HepG2 (cell line): ENCODE data around the gene ABCB9. TPM values are rescaled to one million over a fixed set of nuclear protein-coding genes. Genes with fewer than 3 reads are reported as not detected.

Source experiments
- ARHGAP35 ChIP-seq: sonication (generic); formaldehyde crosslinking; IDR thresholded peaks from 2 replicates; pipeline ENCODE4 v1.9.0; 2022; ENCODE audit warnings: mild to moderate bottlenecking, inconsistent platforms, moderate library complexity, missing genetic modification reagents, borderline replicate concordance
- BRD4 ChIP-seq: sonication (generic); formaldehyde crosslinking; IDR thresholded peaks from 2 replicates; pipeline ENCODE4 v1.4.0; 2020; ENCODE audit warnings: missing genetic modification reagents
- GATAD2A ChIP-seq: IDR thresholded peaks from 2 replicates; pipeline ENCODE4 v1.6.1; 2016
- KAT7 ChIP-seq: IDR thresholded peaks from 2 replicates; pipeline ENCODE4 v1.6.1; 2018; ENCODE audit warnings: borderline replicate concordance, missing compliant biosample characterization
- MATR3 ChIP-seq: sonication (generic); formaldehyde crosslinking; IDR thresholded peaks from 2 replicates; pipeline ENCODE4 v1.4.0; 2020; ENCODE audit warnings: missing genetic modification reagents
- TP53 ChIP-seq: sonication (generic); formaldehyde crosslinking; conservative IDR thresholded peaks from 2 replicates; pipeline ENCODE4 v1.4.0; 2020; ENCODE audit warnings: missing genetic modification reagents
- ZEB1 ChIP-seq: IDR thresholded peaks from 2 replicates; pipeline ENCODE4 v1.6.1; 2012; ENCODE audit warnings: mild to moderate bottlenecking, low read depth, inconsistent platforms; ENCODE audit not compliant: insufficient replicate concordance
- ZNF660 ChIP-seq: sonication (generic); formaldehyde crosslinking; IDR thresholded peaks from 2 replicates; pipeline ENCODE4 v1.5.1; 2020; ENCODE audit warnings: mild to moderate bottlenecking, low read depth, missing genetic modification reagents, borderline replicate concordance
- ZNF720 ChIP-seq: sonication (generic); formaldehyde crosslinking; IDR thresholded peaks from 2 replicates; pipeline ENCODE4 v1.4.0; 2020; ENCODE audit warnings: missing genetic modification reagents
- ZNF850 ChIP-seq: sonication (generic); formaldehyde crosslinking; conservative IDR thresholded peaks from 2 replicates; pipeline ENCODE4 v1.9.0; 2021; ENCODE audit warnings: mild to moderate bottlenecking, missing genetic modification reagents
- ZNF891 ChIP-seq: sonication (generic); formaldehyde crosslinking; IDR thresholded peaks from 2 replicates; pipeline ENCODE4 v1.5.0; 2020; ENCODE audit warnings: mild to moderate bottlenecking, missing genetic modification reagents
- polyA plus RNA-seq, 8 experiments: library from polyadenylated mRNA; depleted of rRNA in 3 of 8; stranded (reverse) in 7 of 8; unstranded in 1 of 8; fragments of >200 nt; fragmentation: Illumina TruSeq in 4 of 8; extraction: Trizol in 4 of 8; gene quantifications; 2 replicates each; pipeline versions ENCODE4 v1.2.1 to v1.2.3, GENCODE V29; 2011 to 2016; ENCODE audit warnings: low read depth in 4 of 8, missing spikeins in 1 of 8, mixed read lengths in 1 of 8; ENCODE audit not compliant: insufficient read depth in 1 of 8
- total RNA-seq, 5 experiments: library from RNA; depleted of rRNA; stranded (reverse); fragments of >200 nt; fragmentation: Illumina TruSeq; extraction: Trizol; gene quantifications; 2 replicates each; pipeline ENCODE4 v1.2.3, GENCODE V29; 2016; ENCODE audit warnings: low read depth in 1 of 5
- TF ChIP-seq, protein P1 (sequence below): sonication (generic); formaldehyde crosslinking; IDR thresholded peaks from 2 replicates; pipeline ENCODE4 v1.9.0; 2021; ENCODE audit warnings: mild to moderate bottlenecking, missing genetic modification reagents
- TF ChIP-seq, protein P2 (sequence below): sonication (generic); formaldehyde crosslinking; IDR thresholded peaks from 2 replicates; pipeline ENCODE4 v1.4.0; 2020; ENCODE audit warnings: missing genetic modification reagents
- TF ChIP-seq, protein P3 (sequence below): sonication (generic); formaldehyde crosslinking; IDR thresholded peaks from 2 replicates; pipeline ENCODE4 v1.8.0; 2023; ENCODE audit warnings: mild to moderate bottlenecking, missing genetic modification reagents
- TF ChIP-seq, protein P4 (sequence below): sonication (generic); formaldehyde crosslinking; IDR thresholded peaks from 2 replicates; pipeline ENCODE4 v1.9.0; 2021; ENCODE audit warnings: missing genetic modification reagents, borderline replicate concordance
- TF ChIP-seq, protein P5 (sequence below): sonication (generic); formaldehyde crosslinking; IDR thresholded peaks from 2 replicates; pipeline ENCODE4 v1.5.0; 2020; ENCODE audit warnings: mild to moderate bottlenecking, missing genetic modification reagents

The ABCB9 gene
- total and polyA plus RNA-seq, 2 of the 13 experiments (the other 11 are each of a cell fraction or from before 2014, with no cell fraction given) = 5.1 to 6.0 TPM

DNA sequence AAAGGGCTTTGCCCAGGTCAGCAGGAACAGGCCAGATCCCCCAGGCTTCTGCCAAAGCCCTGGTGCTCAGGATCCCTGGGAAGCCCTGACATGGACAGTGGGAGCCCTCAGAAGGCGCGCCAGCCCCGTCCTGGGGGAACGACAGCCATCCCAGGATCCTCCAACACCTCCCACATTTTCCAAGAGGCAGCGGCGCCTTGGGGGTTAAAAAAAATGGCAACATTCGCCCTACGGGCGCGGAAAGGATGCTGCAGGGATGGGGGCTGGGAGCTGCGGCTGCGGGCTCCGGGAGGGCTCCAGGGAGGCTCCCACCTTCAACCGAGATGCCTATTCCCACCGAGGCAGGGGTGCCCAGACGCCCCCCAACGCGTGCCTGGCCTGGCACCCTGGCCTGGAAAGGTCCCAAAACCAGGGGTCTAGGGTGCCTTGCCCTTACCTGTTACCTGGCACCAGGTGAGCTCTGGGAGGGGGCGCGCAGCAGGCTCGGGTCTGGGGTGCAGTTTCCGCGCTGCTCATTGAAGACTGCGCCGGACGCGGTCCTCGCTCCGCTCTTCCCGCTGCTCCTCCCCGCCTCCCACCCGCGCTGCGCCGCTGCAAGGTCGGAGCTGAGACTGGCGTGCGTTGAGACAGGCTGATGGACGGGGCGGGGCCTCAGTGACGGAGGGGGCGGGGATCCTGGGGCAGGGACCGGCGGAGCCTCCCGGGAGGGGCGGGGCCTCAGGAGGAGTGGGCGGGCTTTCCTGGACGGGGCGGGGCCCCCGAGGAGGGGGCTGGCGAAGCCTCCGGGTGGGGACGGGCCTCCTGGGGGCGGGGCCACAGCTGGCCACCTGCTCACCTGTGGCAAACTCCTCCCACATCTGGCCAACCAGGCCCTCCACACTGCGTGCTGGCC lies at the start of gene ABCB9 (continued):
- TF ChIP-seq, protein P1, sequence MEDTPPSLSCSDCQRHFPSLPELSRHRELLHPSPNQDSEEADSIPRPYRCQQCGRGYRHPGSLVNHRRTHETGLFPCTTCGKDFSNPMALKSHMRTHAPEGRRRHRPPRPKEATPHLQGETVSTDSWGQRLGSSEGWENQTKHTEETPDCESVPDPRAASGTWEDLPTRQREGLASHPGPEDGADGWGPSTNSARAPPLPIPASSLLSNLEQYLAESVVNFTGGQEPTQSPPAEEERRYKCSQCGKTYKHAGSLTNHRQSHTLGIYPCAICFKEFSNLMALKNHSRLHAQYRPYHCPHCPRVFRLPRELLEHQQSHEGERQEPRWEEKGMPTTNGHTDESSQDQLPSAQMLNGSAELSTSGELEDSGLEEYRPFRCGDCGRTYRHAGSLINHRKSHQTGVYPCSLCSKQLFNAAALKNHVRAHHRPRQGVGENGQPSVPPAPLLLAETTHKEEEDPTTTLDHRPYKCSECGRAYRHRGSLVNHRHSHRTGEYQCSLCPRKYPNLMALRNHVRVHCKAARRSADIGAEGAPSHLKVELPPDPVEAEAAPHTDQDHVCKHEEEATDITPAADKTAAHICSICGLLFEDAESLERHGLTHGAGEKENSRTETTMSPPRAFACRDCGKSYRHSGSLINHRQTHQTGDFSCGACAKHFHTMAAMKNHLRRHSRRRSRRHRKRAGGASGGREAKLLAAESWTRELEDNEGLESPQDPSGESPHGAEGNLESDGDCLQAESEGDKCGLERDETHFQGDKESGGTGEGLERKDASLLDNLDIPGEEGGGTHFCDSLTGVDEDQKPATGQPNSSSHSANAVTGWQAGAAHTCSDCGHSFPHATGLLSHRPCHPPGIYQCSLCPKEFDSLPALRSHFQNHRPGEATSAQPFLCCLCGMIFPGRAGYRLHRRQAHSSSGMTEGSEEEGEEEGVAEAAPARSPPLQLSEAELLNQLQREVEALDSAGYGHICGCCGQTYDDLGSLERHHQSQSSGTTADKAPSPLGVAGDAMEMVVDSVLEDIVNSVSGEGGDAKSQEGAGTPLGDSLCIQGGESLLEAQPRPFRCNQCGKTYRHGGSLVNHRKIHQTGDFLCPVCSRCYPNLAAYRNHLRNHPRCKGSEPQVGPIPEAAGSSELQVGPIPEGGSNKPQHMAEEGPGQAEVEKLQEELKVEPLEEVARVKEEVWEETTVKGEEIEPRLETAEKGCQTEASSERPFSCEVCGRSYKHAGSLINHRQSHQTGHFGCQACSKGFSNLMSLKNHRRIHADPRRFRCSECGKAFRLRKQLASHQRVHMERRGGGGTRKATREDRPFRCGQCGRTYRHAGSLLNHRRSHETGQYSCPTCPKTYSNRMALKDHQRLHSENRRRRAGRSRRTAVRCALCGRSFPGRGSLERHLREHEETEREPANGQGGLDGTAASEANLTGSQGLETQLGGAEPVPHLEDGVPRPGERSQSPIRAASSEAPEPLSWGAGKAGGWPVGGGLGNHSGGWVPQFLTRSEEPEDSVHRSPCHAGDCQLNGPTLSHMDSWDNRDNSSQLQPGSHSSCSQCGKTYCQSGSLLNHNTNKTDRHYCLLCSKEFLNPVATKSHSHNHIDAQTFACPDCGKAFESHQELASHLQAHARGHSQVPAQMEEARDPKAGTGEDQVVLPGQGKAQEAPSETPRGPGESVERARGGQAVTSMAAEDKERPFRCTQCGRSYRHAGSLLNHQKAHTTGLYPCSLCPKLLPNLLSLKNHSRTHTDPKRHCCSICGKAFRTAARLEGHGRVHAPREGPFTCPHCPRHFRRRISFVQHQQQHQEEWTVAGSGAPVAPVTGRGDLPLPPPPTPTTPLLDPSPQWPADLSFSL (CRISPR knock-in tag) = no peak
- TF ChIP-seq GATAD2A (no peak), ZNF850 (CRISPR knock-in tag) (no peak), KAT7 (CRISPR knock-in tag) (no peak), ZNF660 (CRISPR knock-in tag) (no peak), ZNF720 (CRISPR knock-in tag) (no peak), ZNF891 (CRISPR knock-in tag) (no peak; the same call in 1 of the 2 replicates), ARHGAP35 (CRISPR knock-in tag) (0 out of 2 replicates have a peak, but pooled peaks have one; percentile 40), MATR3 (no peak), TP53 (CRISPR knock-in tag) (no peak), BRD4 (CRISPR knock-in tag) (no peak), ZEB1 (peak; percentile 94)
- TF ChIP-seq, protein P2, sequence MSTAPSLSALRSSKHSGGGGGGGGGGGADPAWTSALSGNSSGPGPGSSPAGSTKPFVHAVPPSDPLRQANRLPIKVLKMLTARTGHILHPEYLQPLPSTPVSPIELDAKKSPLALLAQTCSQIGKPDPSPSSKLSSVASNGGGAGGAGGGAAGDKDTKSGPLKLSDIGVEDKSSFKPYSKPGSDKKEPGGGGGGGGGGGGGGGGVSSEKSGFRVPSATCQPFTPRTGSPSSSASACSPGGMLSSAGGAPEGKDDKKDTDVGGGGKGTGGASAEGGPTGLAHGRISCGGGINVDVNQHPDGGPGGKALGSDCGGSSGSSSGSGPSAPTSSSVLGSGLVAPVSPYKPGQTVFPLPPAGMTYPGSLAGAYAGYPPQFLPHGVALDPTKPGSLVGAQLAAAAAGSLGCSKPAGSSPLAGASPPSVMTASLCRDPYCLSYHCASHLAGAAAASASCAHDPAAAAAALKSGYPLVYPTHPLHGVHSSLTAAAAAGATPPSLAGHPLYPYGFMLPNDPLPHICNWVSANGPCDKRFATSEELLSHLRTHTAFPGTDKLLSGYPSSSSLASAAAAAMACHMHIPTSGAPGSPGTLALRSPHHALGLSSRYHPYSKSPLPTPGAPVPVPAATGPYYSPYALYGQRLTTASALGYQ (CRISPR knock-in tag) = no peak
- TF ChIP-seq, protein P3, sequence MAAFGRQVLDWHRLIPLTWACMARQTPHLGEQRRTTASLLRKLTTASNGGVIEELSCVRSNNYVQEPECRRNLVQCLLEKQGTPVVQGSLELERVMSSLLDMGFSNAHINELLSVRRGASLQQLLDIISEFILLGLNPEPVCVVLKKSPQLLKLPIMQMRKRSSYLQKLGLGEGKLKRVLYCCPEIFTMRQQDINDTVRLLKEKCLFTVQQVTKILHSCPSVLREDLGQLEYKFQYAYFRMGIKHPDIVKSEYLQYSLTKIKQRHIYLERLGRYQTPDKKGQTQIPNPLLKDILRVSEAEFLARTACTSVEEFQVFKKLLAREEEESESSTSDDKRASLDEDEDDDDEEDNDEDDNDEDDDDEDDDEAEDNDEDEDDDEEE (CRISPR knock-in tag) = no peak
- TF ChIP-seq, protein P4, sequence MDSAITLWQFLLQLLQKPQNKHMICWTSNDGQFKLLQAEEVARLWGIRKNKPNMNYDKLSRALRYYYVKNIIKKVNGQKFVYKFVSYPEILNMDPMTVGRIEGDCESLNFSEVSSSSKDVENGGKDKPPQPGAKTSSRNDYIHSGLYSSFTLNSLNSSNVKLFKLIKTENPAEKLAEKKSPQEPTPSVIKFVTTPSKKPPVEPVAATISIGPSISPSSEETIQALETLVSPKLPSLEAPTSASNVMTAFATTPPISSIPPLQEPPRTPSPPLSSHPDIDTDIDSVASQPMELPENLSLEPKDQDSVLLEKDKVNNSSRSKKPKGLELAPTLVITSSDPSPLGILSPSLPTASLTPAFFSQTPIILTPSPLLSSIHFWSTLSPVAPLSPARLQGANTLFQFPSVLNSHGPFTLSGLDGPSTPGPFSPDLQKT (CRISPR knock-in tag) = no peak
- TF ChIP-seq, protein P5, sequence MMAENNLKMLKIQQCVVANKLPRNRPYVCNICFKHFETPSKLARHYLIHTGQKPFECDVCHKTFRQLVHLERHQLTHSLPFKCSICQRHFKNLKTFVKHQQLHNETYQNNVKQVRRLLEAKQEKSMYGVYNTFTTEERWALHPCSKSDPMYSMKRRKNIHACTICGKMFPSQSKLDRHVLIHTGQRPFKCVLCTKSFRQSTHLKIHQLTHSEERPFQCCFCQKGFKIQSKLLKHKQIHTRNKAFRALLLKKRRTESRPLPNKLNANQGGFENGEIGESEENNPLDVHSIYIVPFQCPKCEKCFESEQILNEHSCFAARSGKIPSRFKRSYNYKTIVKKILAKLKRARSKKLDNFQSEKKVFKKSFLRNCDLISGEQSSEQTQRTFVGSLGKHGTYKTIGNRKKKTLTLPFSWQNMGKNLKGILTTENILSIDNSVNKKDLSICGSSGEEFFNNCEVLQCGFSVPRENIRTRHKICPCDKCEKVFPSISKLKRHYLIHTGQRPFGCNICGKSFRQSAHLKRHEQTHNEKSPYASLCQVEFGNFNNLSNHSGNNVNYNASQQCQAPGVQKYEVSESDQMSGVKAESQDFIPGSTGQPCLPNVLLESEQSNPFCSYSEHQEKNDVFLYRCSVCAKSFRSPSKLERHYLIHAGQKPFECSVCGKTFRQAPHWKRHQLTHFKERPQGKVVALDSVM = no peak
